Left lung (tissue), 10 donors: ENCODE measurements around the gene LARGE1. TPM values are rescaled to one million over a fixed set of nuclear protein-coding genes. Genes with fewer than 3 reads are reported as not detected.

ENCODE experiments used
- ATAC-seq: fragments of 200-7000 bp; cut with Tn5 transposase; one replicate; pipeline ENCODE4 v1.9.1; 2020; ENCODE audit warnings: moderate library complexity
- DNase-seq, 4 donors: peaks; one replicate each; pipeline ENCODE4 v3.0.0-alpha.2; 2013 to 2020
- H3K27ac ChIP-seq, 2 donors: fragments of 200-600 bp; sonication (generic) in 1 of 2; one replicate each; pipeline versions ENCODE4 v1.5.0 to v1.8.0; 2020 to 2021
- H3K27me3 ChIP-seq, 2 donors: fragments of 200-600 bp; sonication (generic) in 1 of 2; one replicate each; pipeline versions ENCODE4 v1.5.0 to v1.8.0; 2020 to 2021
- H3K36me3 ChIP-seq, 2 donors: fragments of 200-600 bp; sonication (generic) in 1 of 2; one replicate each; pipeline versions ENCODE4 v1.5.0 to v1.8.0; 2020 to 2021
- H3K4me1 ChIP-seq, 2 donors: fragments of 200-600 bp; one replicate each; pipeline ENCODE4 v1.8.0; 2021
- H3K4me3 ChIP-seq, 2 donors: fragments of 200-600 bp; sonication (generic) in 1 of 2; one replicate each; pipeline versions ENCODE4 v1.5.0 to v1.8.0; 2020 to 2021; ENCODE audit warnings: mild to moderate bottlenecking in 1 of 2
- H3K9me3 ChIP-seq, 2 donors: fragments of 200-600 bp; sonication (generic) in 1 of 2; one replicate each; pipeline versions ENCODE4 v1.5.0 to v1.8.0; 2020 to 2021
- CTCF ChIP-seq, 2 donors: fragments of 200-600 bp; sonication (generic) in 1 of 2; IDR thresholded peaks; one replicate each; pipeline versions ENCODE4 v1.5.0 to v1.8.0; 2021; ENCODE audit warnings: antibody characterized with exemption in 2 of 2
- intact Hi-C, 2 donors: fragments of 100-400 bp; cut with DNase I; formaldehyde crosslinking; loops; one replicate each; pipeline versions ENCODE4 v1.11.2 to v1.14.2; 2022
- polyA plus RNA-seq, 6 donors: library from polyadenylated mRNA; unstranded; fragments of 120-200 nt; gene quantifications; one replicate each; pipeline ENCODE4 v1.2.1, GENCODE V29; 2013; ENCODE audit not compliant: insufficient read length in 6 of 6
- total RNA-seq, 2 donors: library from RNA; stranded (reverse); fragmentation: NEBNext Ultra II Directional; extraction: Animal tissue kit (Norgen Biotek cat#: 25700); gene quantifications; one replicate each; pipeline ENCODE4 v1.2.1, GENCODE V29; 2021
- donor health status: DM: no; HTN: yes; CAD: no.
- donor health status: DM: no; HTN: no; CAD: no.

The LARGE1 gene
- total and polyA plus RNA-seq, 8 donors: 22.4 to 36.1 (median 33.2) TPM

- intact Hi-C loops: no loop called here
- Histone ChIP-seq H3K36me3 (no peaks in the 10 kb centered on the region), H3K4me3 (no peak overlapping the region), H3K9me3 (no peaks in the 10 kb centered on the region), H3K27me3 (no peaks in the 10 kb centered on the region), H3K27ac (no peak overlapping the region), H3K4me1 (no peaks in the 10 kb centered on the region)
- TF ChIP-seq CTCF (IDR thresholded peaks at IDR 0.05): no peak
- DNase-seq (no peak), ATAC-seq (no peak)
These were observed 10.4 kb downstream of the LARGE1 start for GRCh38 chr22:33909911-33910310.

GRCh38 chr22:33909075-33909458 is 11.2 kb downstream of the LARGE1 start:
- no peaks in the 10 kb centered on the region for H3K4me1 ChIP-seq
- DNase-seq: no peak
- ATAC-seq: peak; percentile 44
- H3K27ac ChIP-seq: no peak overlapping the region
- no peaks in the 10 kb centered on the region for H3K9me3 ChIP-seq
- H3K36me3 ChIP-seq: no peaks in the 10 kb centered on the region
- H3K27me3 ChIP-seq: no peaks in the 10 kb centered on the region
- intact Hi-C loops: no loop called here
- no peak overlapping the region for H3K4me3 ChIP-seq
- TF ChIP-seq CTCF (IDR thresholded peaks at IDR 0.05): no peak

- Histone ChIP-seq H3K4me1 (no peaks in the 10 kb centered on the region), H3K27me3 (no peaks in the 10 kb centered on the region), H3K4me3 (no peak overlapping the region), H3K36me3 (no peaks in the 10 kb centered on the region), H3K27ac (no peak overlapping the region), H3K9me3 (no peaks in the 10 kb centered on the region)
- DNase-seq: no peak
- no peak for TF ChIP-seq CTCF (IDR thresholded peaks at IDR 0.05)
- no peak for ATAC-seq
- intact Hi-C loops: no loop called here
These were observed 11.9 kb downstream of the LARGE1 start for GRCh38 chr22:33908171-33909074.

GRCh38 chr22:33906954-33907353 is 13.3 kb downstream of the LARGE1 start:
- Histone ChIP-seq H3K36me3 (no peaks in the 10 kb centered on the region), H3K27me3 (no peaks in the 10 kb centered on the region), H3K4me3 (no peak overlapping the region), H3K4me1 (no peaks in the 10 kb centered on the region), H3K27ac (no peak overlapping the region), H3K9me3 (no peaks in the 10 kb centered on the region)
- intact Hi-C loops: no loop called here
- no peak for TF ChIP-seq CTCF (IDR thresholded peaks at IDR 0.05)
- DNase-seq (no peak), ATAC-seq (no peak)

- intact Hi-C loops: no loop called here
- no peak for DNase-seq
- H3K9me3 ChIP-seq: no peaks in the 10 kb centered on the region
- no peak overlapping the region for H3K4me3 ChIP-seq
- no peaks in the 10 kb centered on the region for H3K4me1 ChIP-seq
- no peaks in the 10 kb centered on the region for H3K36me3 ChIP-seq
- ATAC-seq: no peak
- no peaks in the 10 kb centered on the region for H3K27me3 ChIP-seq
- no peak for TF ChIP-seq CTCF (IDR thresholded peaks at IDR 0.05)
- no peak overlapping the region for H3K27ac ChIP-seq
These were observed 13.8 kb downstream of the LARGE1 start for GRCh38 chr22:33906475-33906874.
